Measurements from ENCODE around the gene CRYGC. TPM values are rescaled to one million over a fixed set of nuclear protein-coding genes. Genes with fewer than 3 reads are reported as not detected.

The CRYGC gene
- total and polyA plus RNA-seq, 2 of the 8 experiments (the other 6 are each of a cell fraction or from before 2014, with no cell fraction given) = not detected

DNA sequence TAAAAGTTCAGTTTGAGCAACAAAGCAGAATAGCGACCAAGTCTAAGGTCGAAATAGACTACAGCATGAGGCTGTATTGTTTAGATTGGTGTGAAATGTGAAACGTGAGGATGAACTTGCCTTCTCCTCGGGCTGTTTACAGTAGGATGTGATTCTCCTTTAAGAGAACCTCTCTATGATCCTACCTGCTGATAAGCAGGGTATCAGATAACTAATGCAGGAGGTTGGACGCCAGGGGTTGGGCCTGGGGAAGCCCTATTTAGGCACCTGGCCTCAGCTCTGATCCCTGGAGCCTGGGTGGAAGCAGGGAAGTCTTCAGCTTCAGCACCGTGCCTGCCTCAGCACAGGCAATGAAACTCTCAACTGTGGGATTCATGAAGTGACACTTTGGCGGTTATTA is 16.7 kb downstream of the CRYGC start:
- peak; percentile 93 for FAIRE-seq
- no peak overlapping the region for H3K27ac ChIP-seq (ENCODE audit: low read depth, low read length)
- WGBS, 2 experiments (ENCODE audit: extremely low coverage in 1 of 2, insufficient coverage in 1 of 2, insufficient read length in 1 of 2, insufficient replicate concordance in 2 of 2, low coverage in 1 of 2, low lambda C conversion rate in 2 of 2, missing lambda C conversion rate in 1 of 2) = 16% methylated on average over 7 of the region's 7 CpGs; no CpG with 5 or more reads in 1 of the 2 experiments

More for the DNA sequence above, 16.7 kb downstream of the CRYGC start:
- H2AFZ ChIP-seq (ENCODE audit: low read length) = peak overlapping the region; percentile 27; the same call in 1 of the 2 replicates
- H3K56ac ChIP-seq (replicated peaks; ENCODE audit: insufficient read length, low read depth, low read length) = no peak overlapping the region
- H3K79me1 ChIP-seq (ENCODE audit: low read depth, low read length) = no peaks in the 10 kb centered on the region
- H3K27me3 ChIP-seq (replicated peaks in 1 of 4; ENCODE audit: control insufficient read depth in 3 of 4, extremely low read depth in 1 of 4, insufficient read depth in 3 of 4, low read length in 3 of 4) = no peaks in the 10 kb centered on the region
- H2BK120ac ChIP-seq (replicated peaks; ENCODE audit: low read depth, low read length) = no peak overlapping the region
- no peak overlapping the region for H4K91ac ChIP-seq (replicated peaks; ENCODE audit: insufficient read length, low read length)
- H3K23ac ChIP-seq (ENCODE audit: insufficient read length) = no peak overlapping the region
- no peaks in the 10 kb centered on the region for H3K9me3 ChIP-seq (ENCODE audit: insufficient read depth in 2 of 2, low read depth in 1 of 2, low read length in 1 of 2)
- H3K4me3 ChIP-seq (ENCODE audit: extremely low read depth in 1 of 4, insufficient read depth in 2 of 4, low read depth in 3 of 4, low read length in 4 of 4) = peak overlapping the region in 2 of 4 experiments; percentile 40 to 49; a peak in 4 of 8 replicates
- H3K36me3 ChIP-seq (ENCODE audit: control insufficient read depth in 2 of 4, insufficient read depth in 4 of 4, low read length in 3 of 4) = peaks cover 0 to 2% (median 0%) of the 10 kb centered on the region in 4 experiments; a peak in 1 of 8 replicates
- peak; percentile 39 to 62 for DNase-seq (ENCODE audit: low read depth in 1 of 2, low spot score in 2 of 2)
- H2BK5ac ChIP-seq (ENCODE audit: low read depth, low read length) = peak overlapping the region; percentile 48; the same call in 1 of the 2 replicates
- H2AK5ac ChIP-seq (ENCODE audit: low read depth, low read length) = no peak overlapping the region
- no peak overlapping the region for H4K5ac ChIP-seq (ENCODE audit: insufficient read length, low read depth, low read length)
- no peaks in the 10 kb centered on the region; the same call in 1 of the 2 replicates for H3K23me2 ChIP-seq (ENCODE audit: low read depth, low read length)
- TF ChIP-seq TAF1 (IDR thresholded peaks at IDR 0.05; ENCODE audit: low read depth, low read length) = peak; percentile 52
- TF ChIP-seq FOSL1 (IDR thresholded peaks at IDR 0.05; ENCODE audit: insufficient read depth, low read depth, low read length) = no peak
- TF ChIP-seq TBP (IDR thresholded peaks at IDR 0.05; ENCODE audit: low read depth, low read length) = peak; percentile 82
- TF ChIP-seq MAFK (IDR thresholded peaks at IDR 0.05; ENCODE audit: low read depth, low read length) = no peak
- 0 out of 2 replicates have a peak, but pooled peaks have one; percentile 34 for TF ChIP-seq SRF (IDR thresholded peaks at IDR 0.05; ENCODE audit: low read depth, low read length)
- no peak for TF ChIP-seq KDM5A (IDR thresholded peaks at IDR 0.05; ENCODE audit: low read length)
- peak in 1 of 2 experiments; percentile 19; a peak in 1 of 4 replicates for TF ChIP-seq RAD21 (IDR thresholded peaks at IDR 0.05 in 1 of 2, conservative IDR thresholded peaks at IDR 0.05 in 1 of 2; ENCODE audit: low read depth in 2 of 2, low read length in 2 of 2)
- TF ChIP-seq JUN (IDR thresholded peaks at IDR 0.05; ENCODE audit: low read depth, low read length) = no peak
- H3K4me1 ChIP-seq (replicated peaks in 1 of 4; ENCODE audit: control insufficient read depth in 3 of 4, insufficient read depth in 4 of 4, low read length in 3 of 4) = peaks cover 3 to 13% (median 8%) of the 10 kb centered on the region in 4 experiments; a peak in 5 of 7 replicates
- no peak overlapping the region for H3K9ac ChIP-seq (replicated peaks in 1 of 4; ENCODE audit: extremely low read depth in 1 of 4, low read depth in 3 of 4, low read length in 3 of 4)
- H2BK20ac ChIP-seq (ENCODE audit: low read length) = no peak overlapping the region
- no peak overlapping the region for H3K14ac ChIP-seq (ENCODE audit: insufficient read length)
- no peaks in the 10 kb centered on the region for H4K20me1 ChIP-seq (replicated peaks in 1 of 2; ENCODE audit: control insufficient read depth in 1 of 2, insufficient read depth in 2 of 2, low read length in 2 of 2)
- peak overlapping the region; percentile 29 to 62 for H3K4me2 ChIP-seq (ENCODE audit: insufficient read depth in 1 of 2, low read depth in 2 of 2, low read length in 2 of 2)
- peak overlapping the region; percentile 27; the same call in 1 of the 2 replicates for H2BK12ac ChIP-seq (ENCODE audit: low read depth, low read length)
- no peak overlapping the region for H3K4ac ChIP-seq (replicated peaks; ENCODE audit: insufficient read length, low read depth, low read length)
- no peak overlapping the region for H2BK15ac ChIP-seq (ENCODE audit: low read length)
- CTCF ChIA-PET (ENCODE audit: partially characterized antibody) = interaction anchor here (0.8 to 1.3 kb wide), 3 partner anchors 9 to 70 kb away, joined by 3 to 4 read pairs (median 3); no protein-coding TSS in a partner anchor
- peak overlapping the region; percentile 38; the same call in 1 of the 2 replicates for H3K18ac ChIP-seq (ENCODE audit: extremely low read depth, low read length)
- POLR2A ChIA-PET (ENCODE audit: partially characterized antibody) = interaction anchor here (0.6 to 1.6 kb wide), 4 partner anchors 9 to 143 kb away, joined by 3 read pairs; no protein-coding TSS in a partner anchor
- H3K79me2 ChIP-seq (ENCODE audit: control insufficient read depth in 1 of 2, insufficient read depth in 2 of 2, low read length in 2 of 2) = no peaks in the 10 kb centered on the region
- no peak overlapping the region for H4K8ac ChIP-seq (ENCODE audit: extremely low read depth, insufficient read depth, low read length)

Measured in H1 (cell line).